Measurements from ENCODE around the gene DCAKD. TPM values are rescaled to one million over a fixed set of nuclear protein-coding genes. Genes with fewer than 3 reads are reported as not detected.

The DCAKD gene
- polyA plus RNA-seq (2011; rRNA removed) (25.4 and 44.2 TPM in 2 replicates), polyA minus RNA-seq (2011; rRNA and poly(A)+ RNA removed) (41.9 and 63.6 TPM in 2 replicates)

GRCh38 chr17:45051060-45051719 lies at the start of gene DCAKD:
Gene DCAKD (minus strand): TSS chr17:45051632. CDS start chr17:45034885, 16,747 bp downstream.
- Histone ChIP-seq H3K36me3 (ENCODE audit: control insufficient read depth, insufficient read depth, low read length) (no peaks in the 10 kb centered on the region), H3K27me3 (ENCODE audit: control insufficient read depth, insufficient read depth, low read length) (no peaks in the 10 kb centered on the region), H3K4me3 (ENCODE audit: low read depth, low read length) (peak within 1 kb of the TSS; percentile 67)
- CTCF ChIA-PET: interaction anchor here (0.8 to 1.2 kb wide), 5 partner anchors 16 to 98 kb away, joined by 3 to 6 read pairs (median 4); partner anchors contain the start of gene ACBD4
- TF ChIP-seq CTCF (IDR thresholded peaks at IDR 0.05; ENCODE audit: insufficient read depth, low read depth, low read length): no peak
- POLR2A ChIA-PET: interaction anchor here (0.5 kb wide), 1 partner anchor 216 kb away, joined by 3 read pairs; no protein-coding TSS in a partner anchor
- DNase-seq (ENCODE audit: low read depth): peak; percentile 75

DNA sequence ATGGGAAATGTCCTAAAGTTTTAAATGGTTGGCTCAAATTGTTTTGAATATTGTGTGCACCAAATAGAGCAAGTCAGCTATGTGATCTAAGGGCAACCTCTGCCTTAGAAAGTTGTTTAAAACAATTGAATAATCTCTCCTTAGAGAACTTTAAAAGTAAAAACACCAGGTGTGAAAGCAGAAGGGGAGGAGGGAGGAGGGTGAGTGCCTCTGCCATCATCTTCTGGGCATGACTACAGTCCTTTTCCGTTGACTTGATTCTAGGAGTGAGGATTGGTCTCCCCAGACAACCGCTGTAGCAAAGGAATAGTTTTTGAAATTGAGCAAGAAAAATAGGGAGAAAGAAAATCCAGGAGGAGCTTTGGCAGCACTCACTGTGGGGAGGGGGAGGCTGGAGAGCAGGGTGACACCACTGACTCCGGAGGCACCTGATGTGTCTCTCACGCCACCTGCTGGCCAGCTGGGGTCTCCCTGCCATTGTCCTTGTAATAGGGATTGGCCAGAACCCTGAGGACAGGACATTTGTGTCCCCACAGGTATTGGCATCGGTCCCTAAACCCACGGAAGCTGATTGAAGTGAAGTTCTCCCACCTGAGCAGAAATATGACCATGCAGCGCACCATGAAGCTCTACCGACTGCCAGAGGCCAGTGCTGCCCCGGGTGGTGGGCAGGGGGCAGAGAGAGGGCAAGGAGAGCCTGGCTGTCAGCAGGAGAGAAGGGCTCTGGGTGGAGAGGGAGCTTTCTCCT lies 47.6 kb upstream of the DCAKD start:
- Histone ChIP-seq H3K27me3 (ENCODE audit: control insufficient read depth, insufficient read depth, low read length) (no peaks in the 10 kb centered on the region), H3K36me3 (ENCODE audit: control insufficient read depth, insufficient read depth, low read length) (peaks cover 42% of the 10 kb centered on the region), H3K4me3 (ENCODE audit: low read depth, low read length) (no peak overlapping the region)
- ChIA-PET CTCF (interaction anchor here (0.6 to 9.5 kb wide), 45 partner anchors 8 to 323 kb away, joined by 3 to 95 read pairs (median 4); partner anchors contain the start of genes ACBD4, NMT1 and PLCD3), POLR2A (interaction anchor here (0.7 kb wide), 1 partner anchor 25 kb away, joined by 3 read pairs; no protein-coding TSS in a partner anchor)
- TF ChIP-seq CTCF (IDR thresholded peaks at IDR 0.05; ENCODE audit: insufficient read depth, low read depth, low read length): peak; percentile 91
- DNase-seq (ENCODE audit: low read depth): no peak

DNA sequence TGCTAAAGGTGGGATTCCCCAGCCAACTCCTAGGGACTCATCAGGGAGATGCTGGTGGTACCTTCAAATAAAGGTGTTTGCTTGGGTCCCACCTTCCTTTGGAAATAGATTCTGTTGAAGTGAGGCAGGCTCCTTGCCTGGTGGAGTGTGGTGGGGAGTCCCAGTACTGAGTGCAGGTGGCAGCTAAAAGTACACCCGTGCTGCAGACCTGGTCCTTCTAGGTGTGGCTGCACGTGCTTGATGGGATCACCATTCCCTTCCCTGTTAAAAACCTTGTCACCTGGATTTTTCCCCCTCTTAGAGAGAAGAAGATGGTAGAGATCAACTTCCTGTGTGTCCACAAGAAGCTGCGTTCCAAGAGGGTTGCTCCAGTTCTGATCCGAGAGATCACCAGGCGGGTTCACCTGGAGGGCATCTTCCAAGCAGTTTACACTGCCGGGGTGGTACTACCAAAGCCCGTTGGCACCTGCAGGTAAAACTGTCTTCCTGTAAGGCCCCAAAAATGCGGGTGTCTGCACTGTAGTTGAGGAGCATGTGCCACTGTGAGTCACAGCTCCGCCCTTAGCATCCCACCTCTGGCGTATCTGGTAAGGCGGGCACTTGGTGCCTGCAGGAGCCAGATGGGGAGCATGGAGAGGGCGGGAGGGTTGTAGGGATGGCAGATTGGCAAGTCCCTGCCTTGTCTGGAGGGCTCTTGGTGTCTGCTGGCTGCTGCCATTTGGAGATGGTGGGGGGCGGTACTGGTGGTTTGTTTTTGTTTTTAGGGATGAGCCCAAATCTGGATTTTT lies 46.8 kb upstream of the DCAKD start:
- Histone ChIP-seq H3K27me3 (ENCODE audit: control insufficient read depth, insufficient read depth, low read length) (no peaks in the 10 kb centered on the region), H3K36me3 (ENCODE audit: control insufficient read depth, insufficient read depth, low read length) (peaks cover 37% of the 10 kb centered on the region), H3K4me3 (ENCODE audit: low read depth, low read length) (no peak overlapping the region)
- no peak for TF ChIP-seq CTCF (IDR thresholded peaks at IDR 0.05; ENCODE audit: insufficient read depth, low read depth, low read length)
- no peak for DNase-seq (ENCODE audit: low read depth)
- ChIA-PET POLR2A (no interaction called here), CTCF (interaction anchor here (0.6 to 9.5 kb wide), 32 partner anchors 10 to 233 kb away, joined by 3 to 95 read pairs (median 4); partner anchors contain the start of genes ACBD4, NMT1 and PLCD3)

DNA sequence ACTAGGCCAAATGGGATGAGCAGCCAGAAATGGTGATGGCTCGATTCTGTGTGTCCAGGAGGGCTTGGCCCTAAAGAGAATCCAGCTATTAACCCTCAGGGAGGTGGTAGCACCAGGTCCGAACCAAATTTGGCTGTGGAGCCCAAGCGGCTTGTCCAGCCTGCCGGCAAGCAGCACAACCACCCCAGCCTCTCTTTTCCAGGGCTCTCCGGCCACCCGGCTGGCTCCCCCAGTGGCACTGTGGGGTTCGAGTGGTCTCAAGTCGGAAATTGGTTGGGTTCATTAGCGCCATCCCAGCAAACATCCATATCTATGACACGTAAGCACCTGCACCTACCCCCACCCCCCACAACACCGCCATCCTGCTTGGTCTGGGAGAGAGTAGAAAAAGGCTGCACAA lies 45.5 kb upstream of the DCAKD start:
- H3K27me3 ChIP-seq (ENCODE audit: control insufficient read depth, insufficient read depth, low read length): no peaks in the 10 kb centered on the region
- ChIA-PET POLR2A (interaction anchor here (0.7 kb wide), 1 partner anchor 192 kb away, joined by 3 read pairs; no protein-coding TSS in a partner anchor), CTCF (interaction anchor here (1.0 to 9.5 kb wide), 12 partner anchors 8 to 176 kb away, joined by 3 to 95 read pairs (median 6); partner anchors contain the start of genes ACBD4 and PLCD3)
- no peak for DNase-seq (ENCODE audit: low read depth)
- no peak overlapping the region for H3K4me3 ChIP-seq (ENCODE audit: low read depth, low read length)
- peaks cover 28% of the 10 kb centered on the region for H3K36me3 ChIP-seq (ENCODE audit: control insufficient read depth, insufficient read depth, low read length)
- TF ChIP-seq CTCF (IDR thresholded peaks at IDR 0.05; ENCODE audit: insufficient read depth, low read depth, low read length): no peak
